Heart left ventricle (tissue), 16 donors: ENCODE measurements around the gene CEP112. TPM values are rescaled to one million over a fixed set of nuclear protein-coding genes. Genes with fewer than 3 reads are reported as not detected.

Source experiments
- ATAC-seq, 4 donors: fragments of 200-7000 bp; cut with Tn5 transposase; one replicate each; pipeline ENCODE4 v1.9.1; 2020 to 2022; ENCODE audit warnings: moderate library complexity in 4 of 4, mild to moderate bottlenecking in 3 of 4, moderate number of reproducible peaks in 1 of 4
- DNase-seq, 5 donors: peaks; one replicate each; pipeline ENCODE4 v3.0.0-alpha.2; 2020
- H3K27ac ChIP-seq, 12 donors: fragments of 200-600 bp; sonication (generic) in 4 of 12; one replicate each; pipeline versions ENCODE4 v1.5.0 to v1.8.0; 2016 to 2022; ENCODE audit warnings: mild to moderate bottlenecking in 2 of 12
- H3K27me3 ChIP-seq, 9 donors: fragments of 200-600 bp; sonication (generic) in 2 of 9; one replicate each; pipeline versions ENCODE4 v1.5.1 to v1.8.0; 2016 to 2022; ENCODE audit warnings: mild to moderate bottlenecking in 3 of 9
- H3K36me3 ChIP-seq, 9 donors: fragments of 200-600 bp; sonication (generic) in 2 of 9; one replicate each; pipeline versions ENCODE4 v1.5.0 to v1.8.0; 2018 to 2022; ENCODE audit warnings: mild to moderate bottlenecking in 2 of 9
- H3K4me1 ChIP-seq, 12 donors: fragments of 200-600 bp; sonication (generic) in 4 of 12; one replicate each; pipeline versions ENCODE4 v1.5.0 to v1.8.0; 2016 to 2022; ENCODE audit warnings: mild to moderate bottlenecking in 3 of 12
- H3K4me3 ChIP-seq, 12 donors: fragments of 200-600 bp; sonication (generic) in 4 of 12; one replicate each; pipeline versions ENCODE4 v1.5.0 to v1.8.0; 2017 to 2022; ENCODE audit warnings: mild to moderate bottlenecking in 9 of 12, moderate library complexity in 4 of 12
- H3K9me3 ChIP-seq, 12 donors: fragments of 200-600 bp; sonication (generic) in 4 of 12; one replicate each; pipeline versions ENCODE4 v1.5.0 to v1.8.0; 2016 to 2022; ENCODE audit warnings: mild to moderate bottlenecking in 1 of 12
- POLR2A ChIP-seq, 2 donors: fragments of 450-650 bp; IDR thresholded peaks; one replicate each; pipeline ENCODE4 v1.6.1; 2017; ENCODE audit warnings: antibody characterized with exemption in 2 of 2, mild to moderate bottlenecking in 2 of 2, moderate library complexity in 2 of 2
- WGBS, 4 donors: extraction: QIAGEN DNeasy Blood & Tissue Kit in 2 of 4; methylation state at CpG; one replicate each; pipeline versions ENCODE4 v1.1.5 to v1.1.7; 2013 to 2018; 5-methylcytosine and 5-hydroxymethylcytosine counted together
- intact Hi-C, 10 donors: fragments of 100-400 bp; cut with DNase I; formaldehyde crosslinking; loops; one replicate each; pipeline versions ENCODE4 v1.11.1 to v1.14.2; 2022
- polyA plus RNA-seq, 2 donors: library from polyadenylated mRNA; stranded (reverse); fragments of 200-250 nt; gene quantifications; one replicate each; pipeline ENCODE4 v1.2.3, GENCODE V29; 2013
- total RNA-seq, 9 donors: library from RNA; depleted of rRNA in 2 of 9; stranded (reverse); fragments of >200 nt in 2 of 9; fragmentation: NEBNext Ultra II Directional in 3 of 9; extraction: Animal tissue kit (Norgen Biotek cat#: 25700) in 3 of 9; gene quantifications; one replicate each; pipeline versions ENCODE4 v1.1.0 to v1.2.4, GENCODE V29; 2016 to 2023
- TF ChIP-seq, protein P1 (sequence below), 12 donors: fragments of 200-600 bp; sonication (generic) in 4 of 12; IDR thresholded peaks; one replicate each; pipeline versions ENCODE4 v1.5.0 to v1.8.0; 2018 to 2022; ENCODE audit warnings: antibody characterized with exemption in 12 of 12, mild to moderate bottlenecking in 5 of 12
- donor health status: ischemic (EF 13 %, LVEDD 7.1; RV severe dilation, severe dysfunction).
- donor health status: healthy with polysubstance abuse.
- donor health status: DM: no; HTN: yes; CAD: no.
- donor health status: DM: no; HTN: no; CAD: no.
- donor health status: ischemic (EF 25% LVEDD 6.9; RV normal size, moderate dysfunction).
- donor health status: ischemic (EF 25% LVEDD 5.7; RV mildly dilated, moderate dysfunction).
- donor health status: healthy.
- donor health status: DM: yes; HTN: yes; CAD: no.
- donor health status: ischemic (EF 35%, LVEDD 5.7; RV mildly dilated, moderate dysfunction).
- donor health status: nonischemic (EF 11% LVEDD 7.7; RV severe dilation, severe dysfunction).
- donor health status: DM: yes; HTN: yes; CAD: no.
- donor health status: PGD.
- donor health status: ischemic (EF 29% LVEDD 5.4; RV normal size, mild dysfunction).
- donor health status: nonischemic (EF 23%, LVEDD 6.1; RV moderate dilation, normal function).

CEP112 gene
- total and polyA plus RNA-seq, 11 donors, result 5.5 to 28.3 (median 14.3) TPM

DNA sequence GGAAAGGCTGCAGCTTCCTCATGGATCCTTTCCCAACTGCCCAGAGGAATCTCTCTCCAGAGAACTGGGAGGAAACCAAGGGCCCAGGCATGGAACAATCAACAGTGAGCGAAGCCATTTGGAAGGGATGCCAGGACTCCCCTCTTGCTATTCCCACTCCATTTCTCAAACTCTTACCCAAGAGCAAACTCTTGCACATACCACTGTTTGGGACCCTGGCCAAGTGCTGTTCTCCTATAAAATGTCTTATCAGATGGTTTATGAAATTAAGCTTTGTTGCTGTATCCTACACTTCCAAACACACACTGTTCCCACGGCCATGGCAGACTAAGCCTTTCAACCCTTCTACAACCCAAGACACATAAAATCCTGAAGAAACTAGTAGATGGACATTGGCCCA is 582.2 kb downstream of the CEP112 start:
- no peaks in the 10 kb centered on the region for H3K9me3 ChIP-seq
- no peaks in the 10 kb centered on the region for H3K4me1 ChIP-seq
- 89 to 97% (median 94%) methylated on average over 2 of the region's 2 CpGs for WGBS, 4 donors
- no peak overlapping the region for H3K27ac ChIP-seq
- intact Hi-C loops, result no loop called here
- DNase-seq (no peak), ATAC-seq (no peak)
- TF ChIP-seq, protein P1, sequence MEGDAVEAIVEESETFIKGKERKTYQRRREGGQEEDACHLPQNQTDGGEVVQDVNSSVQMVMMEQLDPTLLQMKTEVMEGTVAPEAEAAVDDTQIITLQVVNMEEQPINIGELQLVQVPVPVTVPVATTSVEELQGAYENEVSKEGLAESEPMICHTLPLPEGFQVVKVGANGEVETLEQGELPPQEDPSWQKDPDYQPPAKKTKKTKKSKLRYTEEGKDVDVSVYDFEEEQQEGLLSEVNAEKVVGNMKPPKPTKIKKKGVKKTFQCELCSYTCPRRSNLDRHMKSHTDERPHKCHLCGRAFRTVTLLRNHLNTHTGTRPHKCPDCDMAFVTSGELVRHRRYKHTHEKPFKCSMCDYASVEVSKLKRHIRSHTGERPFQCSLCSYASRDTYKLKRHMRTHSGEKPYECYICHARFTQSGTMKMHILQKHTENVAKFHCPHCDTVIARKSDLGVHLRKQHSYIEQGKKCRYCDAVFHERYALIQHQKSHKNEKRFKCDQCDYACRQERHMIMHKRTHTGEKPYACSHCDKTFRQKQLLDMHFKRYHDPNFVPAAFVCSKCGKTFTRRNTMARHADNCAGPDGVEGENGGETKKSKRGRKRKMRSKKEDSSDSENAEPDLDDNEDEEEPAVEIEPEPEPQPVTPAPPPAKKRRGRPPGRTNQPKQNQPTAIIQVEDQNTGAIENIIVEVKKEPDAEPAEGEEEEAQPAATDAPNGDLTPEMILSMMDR (IDR thresholded peaks at IDR 0.05), result no peak
- TF ChIP-seq POLR2A (IDR thresholded peaks at IDR 0.05), result no peak
- no peaks in the 10 kb centered on the region for H3K27me3 ChIP-seq
- no peak overlapping the region for H3K4me3 ChIP-seq
- H3K36me3 ChIP-seq, result no peaks in the 10 kb centered on the region

DNA sequence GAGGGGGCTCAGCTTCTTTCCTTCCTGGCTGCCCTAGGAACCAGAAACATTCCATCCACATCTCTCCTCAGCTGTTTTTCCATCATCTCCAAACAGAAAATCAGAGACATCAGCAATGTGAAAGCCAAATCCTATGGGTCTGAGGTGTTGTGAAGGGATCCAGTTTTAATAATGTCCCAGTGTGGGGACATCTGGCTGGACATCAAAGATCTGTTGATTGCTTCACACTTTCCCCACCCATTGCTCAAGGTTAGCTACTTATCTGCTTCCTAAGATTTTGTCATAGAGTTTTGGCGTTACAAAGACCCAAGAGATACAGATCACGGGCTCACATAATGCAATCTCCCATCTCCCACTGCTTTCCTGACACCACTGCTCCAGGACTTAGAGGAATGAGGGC is 582.6 kb downstream of the CEP112 start:
- no peaks in the 10 kb centered on the region for H3K36me3 ChIP-seq
- no peak for TF ChIP-seq POLR2A (IDR thresholded peaks at IDR 0.05)
- TF ChIP-seq, protein P1 (IDR thresholded peaks at IDR 0.05), result no peak
- no peak for DNase-seq
- no peak for ATAC-seq
- no peaks in the 10 kb centered on the region for H3K4me1 ChIP-seq
- no peaks in the 10 kb centered on the region for H3K27me3 ChIP-seq
- no peaks in the 10 kb centered on the region for H3K9me3 ChIP-seq
- no peak overlapping the region for H3K27ac ChIP-seq
- 75 to 96% (median 85%) methylated on average over 2 of the region's 2 CpGs for WGBS, 4 donors
- intact Hi-C loops, result no loop called here
- H3K4me3 ChIP-seq, result no peak overlapping the region

DNA sequence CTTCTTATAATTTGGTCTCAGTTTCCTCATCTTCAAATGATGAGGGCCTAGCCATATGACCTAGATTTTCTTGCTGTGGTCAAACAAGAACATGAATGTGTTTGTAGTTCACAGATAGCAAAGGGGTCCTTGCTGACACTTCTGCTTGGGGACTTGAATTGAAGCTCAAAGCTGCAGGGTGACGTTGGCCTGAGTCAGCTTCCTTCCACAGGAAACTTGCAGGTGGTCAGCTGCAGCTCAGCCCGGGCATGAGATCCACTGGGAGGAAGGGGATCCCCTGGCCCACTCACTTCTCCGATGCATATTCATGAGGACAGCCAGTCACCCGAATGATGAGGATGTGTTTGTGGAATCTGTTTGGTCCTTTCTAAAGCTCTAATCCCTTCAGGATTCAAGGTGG is 587.9 kb downstream of the CEP112 start:
- Histone ChIP-seq H3K27ac (no peak overlapping the region), H3K9me3 (no peaks in the 10 kb centered on the region), H3K36me3 (no peaks in the 10 kb centered on the region), H3K4me1 (peaks cover 0 to 15% (median 0%) of the 10 kb centered on the region in 12 donors), H3K27me3 (no peaks in the 10 kb centered on the region), H3K4me3 (no peak overlapping the region)
- DNase-seq, result no peak
- intact Hi-C loops, result no loop called here
- ATAC-seq, result peak in 1 of 4 donors; percentile 50
- WGBS, 4 donors, result 45 to 74% (median 59%) methylated on average over 4 of the region's 4 CpGs
- TF ChIP-seq POLR2A (IDR thresholded peaks at IDR 0.05), result no peak
- TF ChIP-seq, protein P1 (IDR thresholded peaks at IDR 0.05), result no peak

DNA sequence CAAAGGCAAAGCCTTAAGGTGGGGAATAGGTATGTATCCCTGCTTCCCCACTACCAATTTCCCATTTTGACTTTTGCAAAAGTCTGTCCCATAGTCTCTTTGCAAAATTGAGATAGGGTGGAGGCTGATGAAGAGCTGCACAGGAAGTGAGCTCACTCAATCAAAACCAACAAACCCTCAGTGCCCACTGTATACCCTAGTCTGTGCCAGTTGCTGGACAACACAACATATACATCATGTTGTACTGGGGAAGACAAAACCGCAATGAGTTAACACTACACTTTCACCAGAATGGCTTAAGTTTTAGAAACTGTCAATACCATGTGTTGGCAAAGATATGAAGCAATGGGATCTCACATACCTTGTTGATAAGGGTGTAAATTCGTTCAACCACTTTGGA is 590.1 kb downstream of the CEP112 start:
- DNase-seq (no peak), ATAC-seq (no peak)
- H3K9me3 ChIP-seq, result no peaks in the 10 kb centered on the region
- no peak for TF ChIP-seq POLR2A (IDR thresholded peaks at IDR 0.05)
- TF ChIP-seq, protein P1 (IDR thresholded peaks at IDR 0.05), result no peak
- peaks cover 0 to 15% (median 0%) of the 10 kb centered on the region in 12 donors for H3K4me1 ChIP-seq
- 88 to 92% (median 89%) methylated on average over 2 of the region's 2 CpGs for WGBS, 4 donors
- no peaks in the 10 kb centered on the region for H3K36me3 ChIP-seq
- intact Hi-C loops, result no loop called here
- no peak overlapping the region for H3K4me3 ChIP-seq
- no peak overlapping the region for H3K27ac ChIP-seq
- no peaks in the 10 kb centered on the region for H3K27me3 ChIP-seq
